Ureter (tissue), 1 donor: ENCODE data around the gene TSHZ2. TPM values are rescaled to one million over a fixed set of nuclear protein-coding genes. Genes with fewer than 3 reads are reported as not detected.

Source experiments
- DNase-seq: peaks from one replicate; pipeline ENCODE4 v3.0.0-alpha.2; 2020; ENCODE audit warnings: low spot score
- total RNA-seq: library from RNA; stranded (reverse); gene quantifications from one replicate; pipeline ENCODE4 v1.2.4, GENCODE V29; 2023
- donor health status: DM: yes; HTN: yes; CAD: no.

Gene TSHZ2
- total RNA-seq, 1 donor from 2014 or later = 23.3 TPM

GRCh38 chr20:53383916-53384315 lies 411.8 kb downstream of the TSHZ2 start:
- no peak for DNase-seq

- no peak for DNase-seq
Observed at GRCh38 chr20:53384392-53384791, 412.2 kb downstream of the TSHZ2 start.

- no peak for DNase-seq
Observed at GRCh38 chr20:53385941-53386767, 414.0 kb downstream of the TSHZ2 start.

GRCh38 chr20:53387983-53388675 lies 416.0 kb downstream of the TSHZ2 start:
- DNase-seq = no peak

- DNase-seq = no peak
Observed at GRCh38 chr20:53389516-53390300, 417.6 kb downstream of the TSHZ2 start.

GRCh38 chr20:53390770-53391169 lies 418.6 kb downstream of the TSHZ2 start:
- DNase-seq = no peak

GRCh38 chr20:53394433-53394832 lies 422.3 kb downstream of the TSHZ2 start:
- DNase-seq = no peak

GRCh38 chr20:53395188-53395923 lies 423.2 kb downstream of the TSHZ2 start:
- DNase-seq = no peak

GRCh38 chr20:53399083-53399482 lies 426.9 kb downstream of the TSHZ2 start:
- DNase-seq = no peak

GRCh38 chr20:53399592-53400335 lies 427.6 kb downstream of the TSHZ2 start:
- no peak for DNase-seq

GRCh38 chr20:53402233-53403005 lies 430.3 kb downstream of the TSHZ2 start:
- DNase-seq = no peak

GRCh38 chr20:53403029-53403428 lies 430.9 kb downstream of the TSHZ2 start:
- DNase-seq = no peak

- no peak for DNase-seq
Observed at GRCh38 chr20:53405139-53405538, 433.0 kb downstream of the TSHZ2 start.

- no peak for DNase-seq
Observed at GRCh38 chr20:53406580-53406979, 434.4 kb downstream of the TSHZ2 start.

- DNase-seq = no peak
Observed at GRCh38 chr20:53408691-53409446, 436.7 kb downstream of the TSHZ2 start.

- DNase-seq = no peak
Observed at GRCh38 chr20:53409447-53409717, 437.2 kb downstream of the TSHZ2 start.

GRCh38 chr20:53411129-53411528 lies 439.0 kb downstream of the TSHZ2 start:
- DNase-seq = no peak

GRCh38 chr20:53411891-53412290 lies 439.7 kb downstream of the TSHZ2 start:
- no peak for DNase-seq

- DNase-seq = no peak
Observed at GRCh38 chr20:53412577-53413185, 440.5 kb downstream of the TSHZ2 start.
